OCI-LY3 (cell line): ENCODE measurements around the gene STYK1.

Experiments
- EZH2phosphoT487 ChIP-seq: fragments of 200-600 bp; shearing (Covaris generic); IDR thresholded peaks from 2 replicates; pipeline ENCODE4 v1.6.1; 2018; ENCODE audit warnings: antibody characterized with exemption, mixed run types, low read depth
- TF ChIP-seq, protein P1 (sequence below): fragments of 200-600, 300-600 bp; sonication (generic); IDR thresholded peaks from 2 replicates; pipeline ENCODE4 v1.5.1; 2014; ENCODE audit warnings: antibody characterized with exemption, low read length, low read depth

DNA sequence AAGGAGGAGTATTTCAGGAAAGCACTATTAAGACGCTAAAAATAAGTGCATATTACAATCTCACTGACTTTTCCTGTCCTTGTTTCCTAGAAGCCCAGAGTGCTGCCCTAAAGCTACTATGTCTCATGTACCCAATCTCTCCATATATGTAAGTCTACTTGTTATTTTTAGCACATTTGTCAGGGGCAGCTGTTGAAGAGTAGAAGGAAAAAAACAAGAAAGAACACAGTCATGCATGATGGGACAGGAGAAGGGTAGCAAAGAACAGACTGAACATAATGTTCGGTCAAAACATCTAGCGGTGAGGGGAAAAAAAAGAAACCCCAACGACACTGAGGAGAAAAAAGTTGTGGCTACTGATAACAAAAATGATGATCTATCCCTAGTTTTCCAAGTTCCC is 35.0 kb upstream of the STYK1 start:
- TF ChIP-seq, protein P1, sequence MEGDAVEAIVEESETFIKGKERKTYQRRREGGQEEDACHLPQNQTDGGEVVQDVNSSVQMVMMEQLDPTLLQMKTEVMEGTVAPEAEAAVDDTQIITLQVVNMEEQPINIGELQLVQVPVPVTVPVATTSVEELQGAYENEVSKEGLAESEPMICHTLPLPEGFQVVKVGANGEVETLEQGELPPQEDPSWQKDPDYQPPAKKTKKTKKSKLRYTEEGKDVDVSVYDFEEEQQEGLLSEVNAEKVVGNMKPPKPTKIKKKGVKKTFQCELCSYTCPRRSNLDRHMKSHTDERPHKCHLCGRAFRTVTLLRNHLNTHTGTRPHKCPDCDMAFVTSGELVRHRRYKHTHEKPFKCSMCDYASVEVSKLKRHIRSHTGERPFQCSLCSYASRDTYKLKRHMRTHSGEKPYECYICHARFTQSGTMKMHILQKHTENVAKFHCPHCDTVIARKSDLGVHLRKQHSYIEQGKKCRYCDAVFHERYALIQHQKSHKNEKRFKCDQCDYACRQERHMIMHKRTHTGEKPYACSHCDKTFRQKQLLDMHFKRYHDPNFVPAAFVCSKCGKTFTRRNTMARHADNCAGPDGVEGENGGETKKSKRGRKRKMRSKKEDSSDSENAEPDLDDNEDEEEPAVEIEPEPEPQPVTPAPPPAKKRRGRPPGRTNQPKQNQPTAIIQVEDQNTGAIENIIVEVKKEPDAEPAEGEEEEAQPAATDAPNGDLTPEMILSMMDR, result no peak
- TF ChIP-seq EZH2phosphoT487, result no peak
